HG02884 (cell line): ENCODE data around the gene CDK16.

ENCODE experiments used
- ATAC-seq: cut with Tn5 transposase; IDR thresholded peaks from one replicate; pipeline ENCODE4 v1.9.1; 2021; ENCODE audit warnings: mild to moderate bottlenecking, moderate library complexity; ENCODE audit not compliant: unreplicated experiment

The CDK16 gene

GRCh38 chrX:47206316-47206715 lies 12.2 kb upstream of the CDK16 start:
- no peak for ATAC-seq

- no peak for ATAC-seq
Observed at GRCh38 chrX:47208108-47208507, 10.4 kb upstream of the CDK16 start.

GRCh38 chrX:47209508-47210238 lies 8.8 kb upstream of the CDK16 start:
- ATAC-seq = no peak

- ATAC-seq = no peak
Observed at GRCh38 chrX:47210661-47211425, 7.6 kb upstream of the CDK16 start.

GRCh38 chrX:47212381-47213293 lies 5.8 kb upstream of the CDK16 start:
- no peak for ATAC-seq

- ATAC-seq = no peak
Observed at GRCh38 chrX:47214435-47215077, 3.9 kb upstream of the CDK16 start.

GRCh38 chrX:47215291-47215900 lies 3.1 kb upstream of the CDK16 start:
- no peak for ATAC-seq

GRCh38 chrX:47216393-47216925 lies 2.0 kb upstream of the CDK16 start:
- ATAC-seq = no peak

- no peak for ATAC-seq
Observed at GRCh38 chrX:47217121-47217851, 1.2 kb upstream of the CDK16 start.

- ATAC-seq = peak; percentile 86
Observed at GRCh38 chrX:47217852-47218279, 615 bp upstream of the CDK16 start.

GRCh38 chrX:47218920-47219815 lies 687 bp downstream of the CDK16 start:
- ATAC-seq = no peak

- ATAC-seq = no peak
Observed at GRCh38 chrX:47221756-47222155, 3.3 kb downstream of the CDK16 start.

GRCh38 chrX:47222751-47223350 lies 4.4 kb downstream of the CDK16 start:
- ATAC-seq = no peak

GRCh38 chrX:47223476-47224250 lies 5.2 kb downstream of the CDK16 start:
- no peak for ATAC-seq

- no peak for ATAC-seq
Observed at GRCh38 chrX:47224266-47224895, 5.9 kb downstream of the CDK16 start.

GRCh38 chrX:47224896-47225290 lies 6.4 kb downstream of the CDK16 start:
- no peak for ATAC-seq

GRCh38 chrX:47226071-47226470 lies 7.6 kb downstream of the CDK16 start:
- no peak for ATAC-seq
